Esophagus muscularis mucosa (tissue), 4 donors: ENCODE data around the gene SLC6A9. TPM values are rescaled to one million over a fixed set of nuclear protein-coding genes. Genes with fewer than 3 reads are reported as not detected.

Source experiments
- DNase-seq: peaks from one replicate; pipeline ENCODE4 v3.0.0-alpha.2; 2017; ENCODE audit errors: extremely low spot score
- H3K27ac ChIP-seq, 4 donors: fragments of 200-600 bp; sonication (generic); replicated peaks in 1 of 4; 1 replicate in 3 of 4; 2 replicates in 1 of 4; pipeline ENCODE4 v1.5.1; 2016 to 2019; ENCODE audit warnings: mild to moderate bottlenecking in 1 of 4
- H3K27me3 ChIP-seq, 4 donors: fragments of 200-600 bp; sonication (generic); one replicate each; pipeline versions ENCODE4 v1.5.1 to v1.6.0; 2016 to 2019
- H3K36me3 ChIP-seq, 4 donors: fragments of 200-600 bp; sonication (generic); one replicate each; pipeline ENCODE4 v1.5.1; 2016 to 2019
- H3K4me1 ChIP-seq, 4 donors: fragments of 200-600 bp; sonication (generic); one replicate each; pipeline ENCODE4 v1.5.1; 2016 to 2019
- H3K4me3 ChIP-seq, 4 donors: fragments of 200-600 bp; sonication (generic); 1 replicate in 2 of 4; 2 replicates in 2 of 4; pipeline ENCODE4 v1.5.1; 2016 to 2019; ENCODE audit warnings: mild to moderate bottlenecking in 4 of 4, moderate library complexity in 1 of 4
- H3K9me3 ChIP-seq, 4 donors: fragments of 200-600 bp; sonication (generic); 1 replicate in 3 of 4; 2 replicates in 1 of 4; pipeline ENCODE4 v1.5.1; 2016 to 2019
- EP300 ChIP-seq: sonication (generic); formaldehyde crosslinking; IDR thresholded peaks from one replicate; pipeline ENCODE4 v1.6.1; 2017; ENCODE audit warnings: antibody characterized with exemption
- POLR2A ChIP-seq: fragments of 450-650 bp; IDR thresholded peaks from one replicate; pipeline ENCODE4 v1.6.1; 2017; ENCODE audit warnings: antibody characterized with exemption, moderate library complexity, mild to moderate bottlenecking, low read depth
- POLR2AphosphoS5 ChIP-seq, 2 donors: sonication (generic); formaldehyde crosslinking; IDR thresholded peaks; one replicate each; pipeline ENCODE4 v1.6.1; 2017; ENCODE audit warnings: antibody characterized with exemption in 2 of 2
- WGBS: methylation state at CpG from one replicate; pipeline ENCODE4 v1.1.5; 2018; 5-methylcytosine and 5-hydroxymethylcytosine counted together
- intact Hi-C: fragments of 100-400 bp; cut with DNase I; formaldehyde crosslinking; loops from one replicate; pipeline ENCODE4 v1.15.1; 2023
- total RNA-seq, 4 donors: library from RNA; depleted of rRNA; stranded (reverse); fragments of >200 nt; gene quantifications; one replicate each; pipeline versions ENCODE4 v1.1.0 to v1.2.1, GENCODE V29; 2016
- TF ChIP-seq, protein P1 (sequence below), 3 experiments: fragments of 200-600 bp in 2 of 3; fragments of 450-650 bp in 1 of 3; sonication (generic) in 2 of 3; IDR thresholded peaks; one replicate each; pipeline ENCODE4 v1.5.1; 2017 to 2019; ENCODE audit warnings: antibody characterized with exemption in 3 of 3, mild to moderate bottlenecking in 2 of 3, moderate library complexity in 1 of 3

SLC6A9 gene
- total RNA-seq, 4 donors from 2014 or later, result 5.2 to 17.9 (median 7.8) TPM

DNA sequence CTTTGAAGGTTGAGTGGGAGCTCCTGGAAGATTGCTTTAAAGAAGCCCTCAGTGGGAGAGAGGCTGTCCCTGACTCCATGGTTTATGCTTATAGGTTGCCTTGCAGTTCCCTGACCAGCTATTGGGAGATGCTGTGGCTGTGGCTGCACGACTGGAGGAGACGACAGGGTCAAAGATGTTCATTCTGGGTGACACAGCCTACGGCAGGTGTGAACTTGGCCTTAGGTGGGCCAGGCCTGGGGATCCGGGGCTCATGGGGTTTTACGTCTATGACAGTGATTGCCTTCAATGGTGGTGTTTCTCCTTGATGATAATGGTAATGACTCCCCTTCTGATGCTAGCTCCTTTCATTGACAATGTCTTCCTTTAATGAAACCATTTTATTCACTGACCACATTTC lies 60.8 kb downstream of the SLC6A9 start:
- Histone ChIP-seq H3K27ac (peak overlapping the region in 2 of 4 donors; percentile 65 to 69), H3K36me3 (peaks cover 4 to 47% (median 42%) of the 10 kb centered on the region in 4 donors), H3K4me1 (peaks cover 22 to 37% (median 33%) of the 10 kb centered on the region in 4 donors), H3K9me3 (no peaks in the 10 kb centered on the region), H3K4me3 (peak overlapping the region; percentile 79 to 95 (median 82)), H3K27me3 (no peaks in the 10 kb centered on the region)
- no peak for DNase-seq
- TF ChIP-seq POLR2AphosphoS5 (IDR thresholded peaks at IDR 0.05), result no peak
- TF ChIP-seq POLR2A, result no peak
- TF ChIP-seq, protein P1, sequence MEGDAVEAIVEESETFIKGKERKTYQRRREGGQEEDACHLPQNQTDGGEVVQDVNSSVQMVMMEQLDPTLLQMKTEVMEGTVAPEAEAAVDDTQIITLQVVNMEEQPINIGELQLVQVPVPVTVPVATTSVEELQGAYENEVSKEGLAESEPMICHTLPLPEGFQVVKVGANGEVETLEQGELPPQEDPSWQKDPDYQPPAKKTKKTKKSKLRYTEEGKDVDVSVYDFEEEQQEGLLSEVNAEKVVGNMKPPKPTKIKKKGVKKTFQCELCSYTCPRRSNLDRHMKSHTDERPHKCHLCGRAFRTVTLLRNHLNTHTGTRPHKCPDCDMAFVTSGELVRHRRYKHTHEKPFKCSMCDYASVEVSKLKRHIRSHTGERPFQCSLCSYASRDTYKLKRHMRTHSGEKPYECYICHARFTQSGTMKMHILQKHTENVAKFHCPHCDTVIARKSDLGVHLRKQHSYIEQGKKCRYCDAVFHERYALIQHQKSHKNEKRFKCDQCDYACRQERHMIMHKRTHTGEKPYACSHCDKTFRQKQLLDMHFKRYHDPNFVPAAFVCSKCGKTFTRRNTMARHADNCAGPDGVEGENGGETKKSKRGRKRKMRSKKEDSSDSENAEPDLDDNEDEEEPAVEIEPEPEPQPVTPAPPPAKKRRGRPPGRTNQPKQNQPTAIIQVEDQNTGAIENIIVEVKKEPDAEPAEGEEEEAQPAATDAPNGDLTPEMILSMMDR (IDR thresholded peaks at IDR 0.05), result no peak
- intact Hi-C loops, result no loop called here
- WGBS, result 57% methylated on average over 5 of the region's 5 CpGs

DNA sequence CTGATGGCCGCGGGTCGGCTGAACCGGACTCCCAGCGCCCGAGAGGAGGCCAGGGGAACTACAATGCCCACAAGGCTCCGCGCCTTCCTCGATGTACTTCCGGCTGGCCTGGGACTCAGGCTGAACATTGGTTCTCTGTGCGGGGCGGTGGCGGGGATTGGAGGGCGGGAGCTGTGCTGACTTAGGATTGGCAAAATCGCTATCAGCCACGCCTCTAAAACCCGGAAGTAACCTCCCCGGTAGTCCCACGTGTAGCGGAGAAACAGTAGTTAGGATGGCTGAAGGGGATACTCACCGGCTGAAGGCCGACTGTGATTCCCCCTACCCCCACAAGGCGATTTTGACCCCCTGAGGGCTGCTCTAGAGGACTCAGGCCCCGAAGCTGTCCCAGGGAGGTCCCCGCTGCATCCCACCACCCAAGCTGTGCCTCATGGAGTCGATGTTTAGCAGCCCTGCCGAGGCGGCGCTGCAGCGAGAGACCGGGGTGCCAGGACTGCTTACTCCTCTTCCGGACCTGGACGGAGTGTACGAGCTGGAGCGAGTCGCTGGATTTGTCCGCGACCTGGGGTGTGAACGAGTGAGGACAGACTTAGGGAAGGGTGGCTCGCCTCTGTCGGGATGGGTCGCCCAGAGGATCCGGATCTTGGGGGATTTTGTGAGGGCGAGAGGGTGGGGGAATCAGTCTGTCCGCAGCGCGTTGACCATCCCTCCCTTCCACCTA lies 61.4 kb downstream of the SLC6A9 start, which contains the start of gene DPH2:
Gene DPH2 (plus strand): TSS at position 265 of the 721 bp plus-strand sequence. CDS start 166 bp downstream, at position 431.
- peaks cover 21 to 34% (median 31%) of the 10 kb centered on the region in 4 donors for H3K4me1 ChIP-seq
- WGBS, result 0% methylated on average over 39 of the region's 47 CpGs
- H3K9me3 ChIP-seq, result no peaks in the 10 kb centered on the region
- intact Hi-C loops, result no loop called here
- peaks cover 4 to 50% (median 43%) of the 10 kb centered on the region in 4 donors for H3K36me3 ChIP-seq
- H3K27ac ChIP-seq, result peak within 1 kb of the TSS; percentile 46 to 69 (median 62)
- peak within 1 kb of the TSS; percentile 79 to 95 (median 82) for H3K4me3 ChIP-seq
- peak; percentile 99 for DNase-seq
- H3K27me3 ChIP-seq, result no peaks in the 10 kb centered on the region
- TF ChIP-seq, protein P1 (IDR thresholded peaks at IDR 0.05), result peak; percentile 10 to 24 (median 22)
- TF ChIP-seq POLR2A (no peak), EP300 (no peak), POLR2AphosphoS5 (IDR thresholded peaks at IDR 0.05) (peak; percentile 21 to 70)

DNA sequence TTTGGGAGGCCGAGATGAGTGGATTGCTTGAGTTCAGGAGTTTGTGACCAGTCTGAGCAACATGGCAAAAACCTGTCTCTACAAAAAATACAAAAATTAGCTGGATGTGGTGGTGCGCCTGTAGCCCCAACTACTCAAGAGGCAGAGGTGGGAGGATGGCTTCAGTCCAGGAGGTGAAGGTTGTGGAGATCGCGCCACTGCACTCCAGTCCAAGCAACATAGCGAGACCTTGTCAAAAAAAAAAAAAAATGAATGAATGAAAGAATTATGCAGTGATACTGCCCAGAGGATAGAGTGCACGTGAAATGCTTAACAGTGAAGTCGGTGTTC lies 61.9 kb downstream of the SLC6A9 start:
- no peak overlapping the region for H3K27ac ChIP-seq
- H3K9me3 ChIP-seq, result no peaks in the 10 kb centered on the region
- intact Hi-C loops, result no loop called here
- H3K36me3 ChIP-seq, result peaks cover 4 to 54% (median 47%) of the 10 kb centered on the region in 4 donors
- WGBS, result 50% methylated on average over 7 of the region's 7 CpGs
- no peaks in the 10 kb centered on the region for H3K27me3 ChIP-seq
- H3K4me1 ChIP-seq, result peaks cover 21 to 32% (median 31%) of the 10 kb centered on the region in 4 donors
- peak overlapping the region; percentile 79 to 95 (median 82) for H3K4me3 ChIP-seq
- no peak for DNase-seq
- TF ChIP-seq POLR2A (no peak), EP300 (no peak)

DNA sequence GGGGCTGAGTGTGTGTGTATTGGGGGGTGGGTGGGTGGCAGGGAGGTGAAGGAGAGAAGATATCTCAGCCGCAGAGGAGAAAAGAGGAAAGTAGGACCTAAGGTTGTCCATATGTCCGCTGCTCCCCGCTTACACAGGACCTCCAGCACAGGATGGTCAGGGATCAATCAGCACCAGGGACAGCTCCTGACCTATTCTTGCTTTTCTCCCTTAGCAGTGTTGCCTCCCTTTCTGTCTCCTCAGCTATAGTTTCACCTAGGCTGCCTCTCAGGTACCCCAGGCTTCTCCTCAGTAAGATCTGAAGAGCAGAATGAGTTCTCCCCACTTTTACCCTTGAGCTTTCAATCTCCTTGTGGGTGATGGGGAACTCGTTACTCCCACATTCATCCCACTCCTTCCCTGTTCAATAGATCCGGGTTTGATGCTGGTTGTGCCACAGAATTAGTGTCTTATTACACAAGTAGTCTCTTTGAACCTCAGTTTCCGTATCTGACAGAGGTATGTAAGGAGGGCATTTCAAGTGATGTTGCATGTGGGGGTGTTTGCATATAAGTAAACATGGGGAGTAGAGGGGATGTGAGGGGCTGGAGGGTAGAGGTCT lies 62.8 kb downstream of the SLC6A9 start:
- Histone ChIP-seq H3K27ac (no peak overlapping the region), H3K36me3 (peaks cover 4 to 64% (median 55%) of the 10 kb centered on the region in 4 donors), H3K9me3 (no peaks in the 10 kb centered on the region), H3K4me1 (peaks cover 12 to 24% (median 22%) of the 10 kb centered on the region in 4 donors), H3K4me3 (no peak overlapping the region), H3K27me3 (no peaks in the 10 kb centered on the region)
- no peak for TF ChIP-seq POLR2AphosphoS5 (IDR thresholded peaks at IDR 0.05)
- TF ChIP-seq POLR2A, result no peak
- TF ChIP-seq, protein P1 (IDR thresholded peaks at IDR 0.05), result no peak
- TF ChIP-seq EP300, result no peak
- DNase-seq, result no peak
- WGBS, result 86% methylated on average over 6 of the region's 6 CpGs
- intact Hi-C loops, result no loop called here

DNA sequence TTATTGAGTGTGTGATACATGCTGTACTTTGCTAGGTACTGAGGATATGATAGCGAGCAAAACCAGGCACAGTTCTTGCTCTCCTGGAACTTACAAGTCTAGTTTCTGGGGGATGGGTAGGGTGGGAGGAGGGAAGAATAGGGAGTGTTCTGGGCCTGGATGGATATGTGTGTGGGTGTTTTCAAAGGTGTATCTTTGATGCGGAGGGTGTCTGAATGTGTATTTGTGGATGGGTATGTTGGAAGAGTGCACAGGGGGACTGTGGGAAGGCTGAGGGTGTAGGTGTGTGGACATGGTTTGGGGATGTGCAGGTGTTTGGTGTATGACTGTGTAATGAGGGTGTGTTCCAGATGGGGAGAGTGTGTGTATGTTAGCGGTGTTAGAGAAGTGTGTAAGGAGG lies 65.9 kb downstream of the SLC6A9 start:
- Histone ChIP-seq H3K4me3 (no peak overlapping the region), H3K27ac (no peak overlapping the region), H3K4me1 (peaks cover 2 to 9% (median 7%) of the 10 kb centered on the region in 4 donors), H3K9me3 (no peaks in the 10 kb centered on the region), H3K27me3 (no peaks in the 10 kb centered on the region), H3K36me3 (peaks cover 7 to 72% (median 67%) of the 10 kb centered on the region in 4 donors)
- no peak for TF ChIP-seq POLR2AphosphoS5 (IDR thresholded peaks at IDR 0.05)
- TF ChIP-seq, protein P1 (IDR thresholded peaks at IDR 0.05), result no peak
- no peak for TF ChIP-seq POLR2A
- no peak for TF ChIP-seq EP300
- WGBS, result 98% methylated on average over 3 of the region's 3 CpGs
- DNase-seq, result no peak
- intact Hi-C loops, result no loop called here
